SK-N-SH treated with all-trans-retinoic acid at 6 μM for 48 hours (cell line): ENCODE data around the gene CTTNBP2NL.
"Not testable (repeated sequence)": the region's sequence is repeated elsewhere in the genome, so short reads cannot be mapped to it uniquely, and the experiment has no call there.

Experiments
- ATAC-seq: fragments of 200-7000 bp; cut with Tn5 transposase; 3 replicates; pipeline ENCODE4 v1.9.1; 2020; ENCODE audit warnings: mild to moderate bottlenecking, moderate library complexity
- ARNTL ChIP-seq: fragments of 450-650 bp; formaldehyde crosslinking; IDR thresholded peaks from 2 replicates; pipeline ENCODE4 v1.5.0; 2020; ENCODE audit warnings: low read depth, mild to moderate bottlenecking, moderate library complexity, borderline replicate concordance
- BACH2 ChIP-seq: fragments of 250-450 bp; sonication (Bioruptor Pico); IDR thresholded peaks from 2 replicates; pipeline ENCODE4 v1.9.0; 2021; ENCODE audit warnings: mild to moderate bottlenecking, borderline replicate concordance
- CREB5 ChIP-seq: fragments of 250-450 bp; sonication (Bioruptor Pico); IDR thresholded peaks from 2 replicates; pipeline ENCODE4 v1.5.1; 2020; ENCODE audit warnings: low read depth, mild to moderate bottlenecking, moderate library complexity
- CSDC2 ChIP-seq: fragments of 250-450 bp; sonication (Bioruptor Pico); IDR thresholded peaks from 2 replicates; pipeline ENCODE4 v1.5.0; 2020; ENCODE audit warnings: mild to moderate bottlenecking, moderate library complexity
- ESRRG ChIP-seq: fragments of 250-450 bp; sonication (Bioruptor Pico); IDR thresholded peaks from 2 replicates; pipeline ENCODE4 v1.6.1; 2021; ENCODE audit warnings: mild to moderate bottlenecking
- GLIS3 ChIP-seq: fragments of 250-450 bp; sonication (Bioruptor Pico); IDR thresholded peaks from 2 replicates; pipeline ENCODE4 v1.5.0; 2020; ENCODE audit warnings: mild to moderate bottlenecking, moderate library complexity
- ISL1 ChIP-seq: fragments of 250-450 bp; sonication (Bioruptor Pico); IDR thresholded peaks from 2 replicates; pipeline ENCODE4 v2.1.2; 2022; ENCODE audit warnings: mild to moderate bottlenecking, moderate library complexity
- POU6F1 ChIP-seq: fragments of 250-450 bp; sonication (Bioruptor Pico); IDR thresholded peaks from 2 replicates; pipeline ENCODE4 v1.8.0; 2021; ENCODE audit warnings: low read depth, mild to moderate bottlenecking, moderate library complexity, borderline replicate concordance
- PPARA ChIP-seq: fragments of 250-450 bp; sonication (Bioruptor Pico); IDR thresholded peaks from 2 replicates; pipeline ENCODE4 v1.5.0; 2020; ENCODE audit warnings: mild to moderate bottlenecking, borderline replicate concordance
- RARB ChIP-seq: fragments of 250-450 bp; sonication (Bioruptor Pico); IDR thresholded peaks from 2 replicates; pipeline ENCODE4 v1.8.0; 2021; ENCODE audit warnings: mild to moderate bottlenecking, moderate library complexity
- SNAI2 ChIP-seq: fragments of 250-450 bp; sonication (Bioruptor Pico); IDR thresholded peaks from 2 replicates; pipeline ENCODE4 v1.5.0; 2020; ENCODE audit warnings: mild to moderate bottlenecking, moderate library complexity
- TCF4 ChIP-seq: fragments of 250-450 bp; sonication (Bioruptor Pico); IDR thresholded peaks from 2 replicates; pipeline ENCODE4 v1.8.0; 2021; ENCODE audit warnings: mild to moderate bottlenecking, moderate library complexity, borderline replicate concordance
- TOX ChIP-seq: fragments of 250-450 bp; sonication (Bioruptor Pico); IDR thresholded peaks from 2 replicates; pipeline ENCODE4 v1.8.0; 2021; ENCODE audit warnings: mild to moderate bottlenecking, moderate library complexity, borderline replicate concordance
- TSHZ2 ChIP-seq: fragments of 250-450 bp; sonication (Bioruptor Pico); IDR thresholded peaks from 2 replicates; pipeline ENCODE4 v1.5.0; 2020; ENCODE audit warnings: mild to moderate bottlenecking, moderate library complexity
- ZC3H10 ChIP-seq: fragments of 250-450 bp; sonication (Bioruptor Pico); IDR thresholded peaks from 2 replicates; pipeline ENCODE4 v1.5.1; 2021; ENCODE audit warnings: mild to moderate bottlenecking, moderate library complexity
- ZFP3 ChIP-seq: fragments of 250-450 bp; sonication (Bioruptor Pico); IDR thresholded peaks from 2 replicates; pipeline ENCODE4 v1.5.0; 2020; ENCODE audit warnings: mild to moderate bottlenecking, moderate library complexity
- ZNF565 ChIP-seq: fragments of 450-650 bp; formaldehyde crosslinking; conservative IDR thresholded peaks from 2 replicates; pipeline ENCODE4 v1.5.0; 2020; ENCODE audit warnings: low read depth, mild to moderate bottlenecking, moderate library complexity
- ZNF70 ChIP-seq: fragments of 450-650 bp; formaldehyde crosslinking; IDR thresholded peaks from 2 replicates; pipeline ENCODE4 v1.5.0; 2020; ENCODE audit warnings: mild to moderate bottlenecking, moderate library complexity
- ZNF8 ChIP-seq: fragments of 450-650 bp; formaldehyde crosslinking; IDR thresholded peaks from 2 replicates; pipeline ENCODE4 v1.5.0; 2020; ENCODE audit warnings: mild to moderate bottlenecking, moderate library complexity
- TF ChIP-seq, protein P1 (sequence below): fragments of 250-450 bp; sonication (Bioruptor Pico); IDR thresholded peaks from 2 replicates; pipeline ENCODE4 v1.8.0; 2020; ENCODE audit warnings: mild to moderate bottlenecking, moderate library complexity, borderline replicate concordance

Gene CTTNBP2NL

GRCh38 chr1:112466078-112466660 is 70.2 kb downstream of the CTTNBP2NL start:
- no peak for TF ChIP-seq ZC3H10 (CRISPR knock-in tag)
- peak; percentile 32; the same call in 1 of the 2 replicates for TF ChIP-seq ZFP3 (CRISPR knock-in tag)
- TF ChIP-seq BACH2 (CRISPR knock-in tag), result no peak
- no peak for TF ChIP-seq SNAI2 (CRISPR knock-in tag)
- no peak for TF ChIP-seq TOX (CRISPR knock-in tag)
- 0 out of 2 replicates have a peak, but pooled peaks have one; percentile 34 for TF ChIP-seq ESRRG (CRISPR knock-in tag)
- no peak for TF ChIP-seq ISL1 (CRISPR knock-in tag)
- no peak for TF ChIP-seq ZNF8 (CRISPR knock-in tag)
- TF ChIP-seq TSHZ2, result peak; percentile 72; the same call in 1 of the 2 replicates
- peak; percentile 95 for ATAC-seq

GRCh38 chr1:112470324-112470723 is 74.3 kb downstream of the CTTNBP2NL start:
- not testable (repeated sequence) for ATAC-seq

DNA sequence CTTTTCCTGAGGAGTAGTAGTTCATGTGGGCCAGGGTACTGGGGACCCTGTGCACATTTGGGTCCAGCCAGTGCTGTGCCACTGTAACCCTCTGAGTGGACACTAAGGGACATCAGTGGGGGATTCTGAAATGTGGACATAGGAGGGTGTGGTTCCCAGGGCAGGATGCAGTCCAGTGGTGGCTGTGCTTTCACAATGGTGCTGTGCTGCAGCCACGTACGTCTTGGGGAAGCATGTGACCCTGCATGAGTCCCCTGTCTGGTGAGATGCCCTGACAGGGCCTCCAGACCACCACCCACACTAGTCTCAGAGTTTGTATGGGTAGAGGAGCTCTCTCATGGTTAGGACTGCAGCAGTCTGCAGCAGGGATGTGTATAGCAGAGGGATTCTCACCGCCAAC is 75.0 kb downstream of the CTTNBP2NL start:
- TF ChIP-seq CSDC2 (CRISPR knock-in tag), result no peak
- no peak for ATAC-seq

DNA sequence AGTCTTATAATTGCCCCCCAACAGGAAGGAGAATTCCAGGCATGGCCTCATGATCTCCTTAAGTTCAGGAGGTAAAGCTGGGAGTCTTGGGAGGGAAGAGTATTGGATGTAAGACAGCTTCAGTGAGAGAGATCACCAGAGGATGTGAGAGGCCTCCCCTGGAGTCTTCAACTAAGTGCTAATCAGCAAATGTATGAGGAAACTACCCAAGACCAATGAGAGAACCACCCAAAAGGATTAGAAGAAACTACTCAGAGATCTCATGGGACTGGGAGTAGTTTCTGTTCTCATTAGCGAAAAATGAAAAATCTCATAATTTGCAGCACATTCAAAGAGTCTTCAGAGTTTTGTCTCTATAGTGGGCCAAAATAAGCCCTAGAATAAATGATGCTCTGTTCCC is 76.1 kb downstream of the CTTNBP2NL start:
- no peak for ATAC-seq
- TF ChIP-seq PPARA (CRISPR knock-in tag), result no peak
- TF ChIP-seq GLIS3 (CRISPR knock-in tag), result no peak
- no peak for TF ChIP-seq SNAI2 (CRISPR knock-in tag)
- TF ChIP-seq CREB5 (CRISPR knock-in tag), result no peak
- no peak for TF ChIP-seq ARNTL
- no peak for TF ChIP-seq TCF4 (CRISPR knock-in tag)
- no peak for TF ChIP-seq TSHZ2
- TF ChIP-seq, protein P1, sequence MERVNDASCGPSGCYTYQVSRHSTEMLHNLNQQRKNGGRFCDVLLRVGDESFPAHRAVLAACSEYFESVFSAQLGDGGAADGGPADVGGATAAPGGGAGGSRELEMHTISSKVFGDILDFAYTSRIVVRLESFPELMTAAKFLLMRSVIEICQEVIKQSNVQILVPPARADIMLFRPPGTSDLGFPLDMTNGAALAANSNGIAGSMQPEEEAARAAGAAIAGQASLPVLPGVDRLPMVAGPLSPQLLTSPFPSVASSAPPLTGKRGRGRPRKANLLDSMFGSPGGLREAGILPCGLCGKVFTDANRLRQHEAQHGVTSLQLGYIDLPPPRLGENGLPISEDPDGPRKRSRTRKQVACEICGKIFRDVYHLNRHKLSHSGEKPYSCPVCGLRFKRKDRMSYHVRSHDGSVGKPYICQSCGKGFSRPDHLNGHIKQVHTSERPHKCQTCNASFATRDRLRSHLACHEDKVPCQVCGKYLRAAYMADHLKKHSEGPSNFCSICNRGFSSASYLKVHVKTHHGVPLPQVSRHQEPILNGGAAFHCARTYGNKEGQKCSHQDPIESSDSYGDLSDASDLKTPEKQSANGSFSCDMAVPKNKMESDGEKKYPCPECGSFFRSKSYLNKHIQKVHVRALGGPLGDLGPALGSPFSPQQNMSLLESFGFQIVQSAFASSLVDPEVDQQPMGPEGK, result no peak
- no peak for TF ChIP-seq POU6F1 (CRISPR knock-in tag)
- no peak for TF ChIP-seq ZNF8 (CRISPR knock-in tag)
- no peak for TF ChIP-seq ESRRG (CRISPR knock-in tag)
- TF ChIP-seq RARB (CRISPR knock-in tag), result no peak
- TF ChIP-seq BACH2 (CRISPR knock-in tag), result no peak
- no peak for TF ChIP-seq ZNF70 (CRISPR knock-in tag)
- no peak for TF ChIP-seq ZNF565 (CRISPR knock-in tag)
- no peak for TF ChIP-seq CSDC2 (CRISPR knock-in tag)
- no peak for TF ChIP-seq ISL1 (CRISPR knock-in tag)
